COLO829 (cell line): ENCODE measurements around the gene MDGA2.
"Not testable (repeated sequence)": the region's sequence is repeated elsewhere in the genome, so short reads cannot be mapped to it uniquely, and the experiment has no call there.

Experiments
- DNase-seq: peaks from one replicate; pipeline ENCODE4 v3.0.0; 2012; ENCODE audit warnings: low spot score

Gene MDGA2

DNA sequence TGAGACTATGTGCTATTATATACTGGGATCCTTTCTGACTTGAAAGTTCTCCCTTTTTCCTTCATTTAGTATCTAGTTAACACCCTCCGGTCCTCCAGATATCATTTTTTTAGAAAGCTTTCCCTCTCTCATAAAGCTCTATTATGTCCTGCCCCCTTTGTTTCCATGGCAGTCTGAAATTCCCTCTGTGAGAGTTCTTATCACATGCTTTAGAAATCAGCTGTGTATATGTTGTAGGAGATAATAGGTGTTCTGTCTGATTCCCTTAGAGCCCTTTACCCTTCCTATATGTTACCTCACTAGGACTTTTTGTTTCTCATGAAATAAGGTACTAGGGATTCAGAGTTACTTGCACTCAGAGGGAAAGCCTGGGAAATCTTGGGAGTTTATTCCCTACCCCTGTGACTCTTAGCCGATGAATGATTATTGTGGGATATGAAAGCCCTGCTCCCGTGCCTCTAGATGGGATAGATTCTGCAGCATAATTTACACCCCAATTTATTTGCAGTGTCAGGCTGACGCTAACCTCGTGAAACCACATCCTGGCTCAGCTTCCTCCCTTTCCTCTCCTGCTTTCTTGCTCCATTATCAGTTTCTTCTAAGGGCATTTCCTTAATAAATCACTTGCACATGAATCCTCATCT is 448.4 kb downstream of the MDGA2 start:
- peak; percentile 53 for DNase-seq

DNA sequence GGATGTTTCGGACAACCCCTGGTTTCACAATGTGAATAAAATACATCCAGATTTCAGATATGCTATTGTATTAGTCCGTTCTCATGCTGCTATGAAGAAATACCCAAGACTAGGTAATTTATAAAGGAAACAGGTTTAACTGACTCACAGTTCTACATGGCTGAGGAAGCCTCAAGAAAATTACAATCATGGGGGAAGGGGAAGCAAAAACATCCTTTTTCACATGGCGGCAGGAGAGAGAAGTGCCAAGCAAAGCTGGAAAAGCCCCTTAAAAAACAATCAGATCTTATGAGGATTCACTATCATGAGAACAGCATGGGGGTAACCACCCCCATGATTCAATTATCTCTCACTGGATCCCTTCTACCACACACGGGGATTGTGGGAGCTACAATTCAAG is 451.7 kb downstream of the MDGA2 start:
- no peak for DNase-seq

DNA sequence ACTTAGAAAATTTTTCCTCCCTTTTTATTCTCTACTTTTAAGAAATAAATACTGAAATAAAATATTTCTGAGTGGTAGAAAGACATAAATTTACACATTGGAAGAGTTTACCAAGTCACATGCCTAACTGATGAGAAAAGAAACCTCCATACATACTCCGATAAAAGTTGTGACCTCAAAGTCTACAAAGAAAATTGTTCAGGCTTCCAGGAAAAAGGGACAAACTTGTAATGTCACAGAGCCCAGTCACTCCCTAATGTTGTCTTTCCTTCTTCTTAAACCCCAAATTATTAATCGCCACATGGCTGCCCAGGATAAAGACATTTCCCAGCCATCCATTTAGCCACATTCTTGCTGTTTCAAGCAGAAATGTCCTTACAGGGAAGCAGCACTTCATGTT is 455.3 kb downstream of the MDGA2 start:
- DNase-seq = no peak

DNA sequence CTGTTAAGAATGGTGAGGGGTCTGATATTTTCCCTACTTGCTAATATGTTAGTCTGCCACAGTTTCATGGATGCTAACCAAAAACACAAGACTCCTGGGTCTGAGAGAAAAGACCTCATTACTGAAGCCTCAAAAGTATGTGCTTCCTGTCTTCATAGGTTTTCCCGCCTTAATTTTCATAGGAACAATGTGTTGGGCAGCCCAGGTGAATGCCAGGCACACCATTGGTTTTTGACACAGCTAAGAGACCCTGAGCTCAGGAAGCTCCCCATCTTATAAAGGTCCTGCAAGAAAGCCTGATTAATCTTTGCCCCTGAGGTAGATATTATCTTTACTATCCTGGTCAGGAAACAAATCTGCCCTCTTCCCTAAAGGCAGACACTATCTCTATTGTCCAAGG is 464.1 kb downstream of the MDGA2 start:
- no peak for DNase-seq

- no peak for DNase-seq
Observed at GRCh38 chr14:47210099-47210498, 465.3 kb downstream of the MDGA2 start.

GRCh38 chr14:47208434-47208833 is 467.0 kb downstream of the MDGA2 start:
- DNase-seq = peak; percentile 24

GRCh38 chr14:47207617-47208016 is 467.8 kb downstream of the MDGA2 start:
- DNase-seq = no peak

DNA sequence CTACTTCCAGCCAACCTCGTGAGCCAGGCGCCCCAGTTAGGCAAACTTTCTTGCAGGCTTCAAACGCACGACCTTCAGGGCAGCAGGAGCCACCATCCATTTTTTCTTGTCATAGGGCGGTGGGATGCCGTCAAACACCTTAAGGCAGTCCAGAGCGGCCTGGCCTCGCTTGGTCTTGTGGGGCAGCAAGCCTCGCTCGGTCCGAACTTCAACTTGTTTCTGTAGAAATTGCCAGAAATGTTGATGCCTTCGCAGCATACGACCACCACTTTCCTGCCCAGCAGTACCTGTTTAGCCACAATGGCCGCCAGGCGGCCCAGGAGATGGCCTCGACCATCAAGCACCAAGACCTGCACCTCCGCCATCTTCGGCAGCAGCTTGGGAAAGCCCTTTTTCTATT is 474.7 kb downstream of the MDGA2 start:
- DNase-seq = no peak

DNA sequence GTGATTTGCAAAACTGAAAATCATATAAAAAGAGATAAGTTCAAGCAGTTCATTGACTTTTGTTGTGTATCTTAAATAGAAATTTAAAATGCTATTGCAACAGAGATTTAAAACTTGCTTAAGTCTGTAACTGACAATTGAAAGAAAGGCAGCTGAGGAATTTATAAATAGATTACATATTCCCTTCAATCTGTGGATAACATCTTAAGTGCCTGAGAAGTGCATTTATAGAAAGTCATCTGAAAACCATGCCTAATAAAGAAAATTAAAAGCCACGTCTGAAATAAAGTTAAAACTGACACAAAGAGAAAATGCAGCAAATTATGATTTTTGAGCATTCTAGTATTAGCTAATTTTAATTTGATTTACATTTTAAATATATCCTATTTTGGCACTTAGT is 479.8 kb downstream of the MDGA2 start:
- no peak for DNase-seq

DNA sequence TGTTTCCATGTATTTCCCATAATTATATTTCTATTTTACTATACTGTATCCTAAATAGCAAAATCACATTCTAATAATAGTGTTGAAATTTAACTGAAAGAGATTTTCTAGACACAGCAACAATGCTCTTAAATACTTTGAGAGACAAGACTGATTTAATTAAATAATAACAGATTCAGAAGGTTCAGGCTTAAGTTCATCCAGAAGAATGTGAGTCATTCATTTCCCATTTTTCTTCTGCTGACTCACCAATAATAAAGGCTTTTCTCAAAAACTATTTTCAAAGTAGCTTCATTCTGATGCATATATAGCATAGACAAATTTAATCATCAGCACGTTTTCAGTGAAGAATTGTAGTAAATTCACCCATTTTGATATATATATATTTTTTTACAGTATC is 481.4 kb downstream of the MDGA2 start:
- DNase-seq = peak; percentile 21

- not testable (repeated sequence) for DNase-seq
Observed at GRCh38 chr14:47192203-47192602, 483.2 kb downstream of the MDGA2 start.

- no peak for DNase-seq
Observed at GRCh38 chr14:47191700-47192099, 483.7 kb downstream of the MDGA2 start.

DNA sequence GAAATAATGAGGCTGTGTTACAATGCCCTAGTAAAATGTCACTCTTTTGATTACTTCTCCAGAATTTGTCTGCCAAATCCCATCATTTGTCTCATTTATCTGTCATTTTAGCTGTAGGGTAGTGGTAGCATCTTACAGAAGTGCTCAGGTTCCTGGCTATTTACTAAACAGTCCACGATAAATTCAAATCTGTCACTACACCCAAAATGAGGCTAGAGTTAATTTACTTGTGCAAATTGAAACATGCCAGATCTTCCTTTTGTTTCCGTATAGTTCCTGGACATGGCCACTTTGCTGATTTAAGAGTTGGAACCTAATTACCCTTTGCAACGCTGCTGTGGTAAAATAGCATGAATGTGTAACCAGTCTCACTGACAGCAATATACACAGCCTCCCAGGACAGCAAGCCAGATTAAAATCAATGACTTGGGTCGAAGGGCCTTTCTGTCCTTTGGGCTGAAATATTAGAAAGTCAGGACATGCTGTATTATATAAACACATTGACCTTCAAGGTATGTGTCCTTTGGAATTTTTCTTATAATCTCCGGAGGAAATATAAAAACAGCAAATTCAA is 485.4 kb downstream of the MDGA2 start:
- no peak for DNase-seq

DNA sequence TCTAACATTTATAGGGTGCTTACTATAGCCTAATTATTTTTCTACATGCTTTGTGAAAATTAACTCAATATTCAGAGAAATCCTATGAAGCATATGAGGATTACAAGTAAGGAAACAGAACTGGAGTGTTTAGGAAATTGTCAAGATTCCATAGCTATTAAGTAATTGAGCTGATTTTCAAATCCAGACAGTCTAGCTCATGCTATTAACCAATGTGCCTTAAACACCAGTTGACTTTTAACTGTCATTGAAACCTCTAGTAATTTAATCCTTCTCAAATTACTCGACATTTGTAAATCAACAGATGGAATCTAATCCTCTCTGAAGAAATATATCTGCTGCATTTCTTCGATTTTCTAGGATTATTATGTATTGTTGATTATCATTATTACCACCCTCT is 488.9 kb downstream of the MDGA2 start:
- DNase-seq = no peak

DNA sequence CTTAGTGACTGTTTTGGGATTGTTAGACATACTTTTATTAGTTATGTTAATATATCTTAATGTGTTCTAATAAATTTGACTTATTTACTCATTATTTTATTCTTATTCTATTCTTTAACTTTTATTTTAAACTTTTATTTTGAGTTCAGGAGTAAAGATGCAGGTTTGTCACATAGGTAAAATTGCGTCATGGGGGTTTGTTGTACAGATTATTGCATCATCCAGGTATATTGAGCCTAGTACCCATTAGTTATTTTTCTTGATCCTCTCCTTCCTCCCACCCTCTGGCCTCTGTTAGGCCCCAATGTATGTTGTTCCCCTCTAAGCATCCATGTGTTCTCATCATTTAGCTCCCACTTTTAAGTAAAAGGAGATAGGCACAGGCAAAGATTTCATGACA is 495.5 kb downstream of the MDGA2 start:
- no peak for DNase-seq

DNA sequence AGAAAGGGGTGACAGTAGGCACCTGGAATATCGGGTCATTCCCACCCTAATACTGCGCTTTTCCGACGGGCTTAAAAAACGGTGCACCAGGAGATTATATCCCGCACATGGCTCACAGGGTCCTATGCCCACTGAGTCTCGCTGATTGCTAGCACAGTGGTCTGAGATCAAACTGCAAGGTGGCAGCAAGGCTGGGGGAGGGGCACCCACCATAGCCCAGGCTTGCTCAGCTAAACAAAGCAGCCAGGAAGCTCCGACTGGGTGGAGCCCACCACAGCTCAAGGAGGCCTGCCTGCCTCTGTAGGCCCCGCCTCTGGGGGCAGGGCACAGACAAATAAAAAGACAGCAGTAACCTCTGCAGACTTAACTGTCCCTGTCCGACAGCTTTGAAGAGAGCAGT is 503.5 kb downstream of the MDGA2 start:
- DNase-seq = not testable (repeated sequence)

DNA sequence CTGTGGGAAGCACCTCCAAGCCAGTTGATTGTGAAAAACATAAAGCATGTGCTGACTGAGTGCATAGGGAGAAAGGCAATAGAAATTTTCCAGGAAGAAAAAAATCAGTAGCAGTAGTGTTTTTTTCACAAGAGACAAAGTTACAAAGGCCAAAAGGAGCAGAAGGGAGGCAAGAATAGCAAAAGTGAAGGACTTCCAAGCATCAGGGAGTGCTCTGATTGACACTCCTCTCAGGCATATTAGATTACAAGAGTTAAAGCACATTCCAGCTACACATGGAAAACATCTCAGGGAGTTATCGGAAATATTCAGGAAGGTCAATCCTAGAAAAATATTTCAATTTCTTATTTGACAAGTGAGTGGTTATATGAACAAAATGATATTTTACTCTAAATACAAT is 508.0 kb downstream of the MDGA2 start:
- no peak for DNase-seq

GRCh38 chr14:47155395-47155794 is 520.0 kb downstream of the MDGA2 start:
- no peak for DNase-seq

GRCh38 chr14:47154276-47154797 is 521.1 kb downstream of the MDGA2 start:
- no peak for DNase-seq

- no peak for DNase-seq
Observed at GRCh38 chr14:47153746-47154145, 521.7 kb downstream of the MDGA2 start.

DNA sequence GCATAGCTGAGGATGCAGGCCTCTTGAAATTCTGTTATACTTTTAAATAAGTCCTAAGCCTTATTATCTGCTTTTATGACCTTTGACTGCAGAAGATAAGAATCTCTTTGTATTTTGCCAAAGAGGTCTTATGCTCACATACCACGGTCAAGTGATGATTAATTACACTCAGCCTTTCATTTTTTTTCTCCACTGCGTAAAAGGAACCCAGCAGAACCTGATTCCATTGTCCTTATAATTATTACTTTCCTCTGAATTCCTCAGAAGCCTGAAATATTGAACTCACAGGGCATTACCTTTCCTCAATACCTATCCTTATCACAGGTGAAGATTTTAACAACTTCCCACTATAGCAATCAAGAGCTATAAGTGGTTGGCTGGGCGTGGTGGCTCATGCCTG is 525.1 kb downstream of the MDGA2 start:
- peak; percentile 1 for DNase-seq

- DNase-seq = no peak
Observed at GRCh38 chr14:47149326-47149725, 526.1 kb downstream of the MDGA2 start.

GRCh38 chr14:47148686-47149085 is 526.7 kb downstream of the MDGA2 start:
- no peak for DNase-seq

- DNase-seq = no peak
Observed at GRCh38 chr14:47120645-47121044, 554.8 kb downstream of the MDGA2 start.
